Uterus (tissue), 2 donors: ENCODE results near the gene ZCCHC12.

Experiments
- POLR2A ChIP-seq, 2 donors: fragments of 450-650 bp; IDR thresholded peaks; one replicate each; pipeline ENCODE4 v1.6.1; 2016; ENCODE audit warnings: antibody characterized with exemption in 2 of 2, mild to moderate bottlenecking in 1 of 2, moderate library complexity in 1 of 2
- TF ChIP-seq, protein P1 (sequence below), 4 experiments: fragments of 200-600 bp in 2 of 4; fragments of 450-650 bp in 2 of 4; sonication (generic) in 2 of 4; IDR thresholded peaks; one replicate each; pipeline ENCODE4 v1.5.1; 2016 to 2019; ENCODE audit warnings: antibody characterized with exemption in 4 of 4, mild to moderate bottlenecking in 2 of 4, moderate library complexity in 1 of 4

DNA sequence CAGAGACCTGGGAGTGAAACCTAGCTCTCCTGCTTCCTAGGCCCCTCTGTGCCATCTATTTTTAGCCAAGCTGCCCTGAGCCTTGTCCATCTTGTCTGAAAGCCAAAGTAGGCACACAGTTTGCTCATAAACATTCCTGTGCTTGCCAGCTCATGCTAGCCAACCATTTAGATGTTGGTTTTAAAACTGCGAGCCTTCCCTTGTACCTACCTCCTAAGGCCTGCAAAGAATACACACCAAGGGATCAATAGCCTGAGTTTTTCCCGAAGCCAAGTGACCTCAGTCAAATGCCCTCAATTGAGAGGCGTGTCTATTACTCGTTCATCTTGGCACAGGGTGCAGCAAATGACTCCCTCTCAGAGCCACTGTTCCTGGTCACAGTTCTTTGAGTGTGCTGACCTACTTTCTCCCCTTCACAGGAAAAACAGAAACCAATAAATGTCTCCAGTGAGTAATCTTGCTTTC lies 48.5 kb downstream of the ZCCHC12 start:
- TF ChIP-seq POLR2A (IDR thresholded peaks at IDR 0.05), result no peak
- TF ChIP-seq, protein P1, sequence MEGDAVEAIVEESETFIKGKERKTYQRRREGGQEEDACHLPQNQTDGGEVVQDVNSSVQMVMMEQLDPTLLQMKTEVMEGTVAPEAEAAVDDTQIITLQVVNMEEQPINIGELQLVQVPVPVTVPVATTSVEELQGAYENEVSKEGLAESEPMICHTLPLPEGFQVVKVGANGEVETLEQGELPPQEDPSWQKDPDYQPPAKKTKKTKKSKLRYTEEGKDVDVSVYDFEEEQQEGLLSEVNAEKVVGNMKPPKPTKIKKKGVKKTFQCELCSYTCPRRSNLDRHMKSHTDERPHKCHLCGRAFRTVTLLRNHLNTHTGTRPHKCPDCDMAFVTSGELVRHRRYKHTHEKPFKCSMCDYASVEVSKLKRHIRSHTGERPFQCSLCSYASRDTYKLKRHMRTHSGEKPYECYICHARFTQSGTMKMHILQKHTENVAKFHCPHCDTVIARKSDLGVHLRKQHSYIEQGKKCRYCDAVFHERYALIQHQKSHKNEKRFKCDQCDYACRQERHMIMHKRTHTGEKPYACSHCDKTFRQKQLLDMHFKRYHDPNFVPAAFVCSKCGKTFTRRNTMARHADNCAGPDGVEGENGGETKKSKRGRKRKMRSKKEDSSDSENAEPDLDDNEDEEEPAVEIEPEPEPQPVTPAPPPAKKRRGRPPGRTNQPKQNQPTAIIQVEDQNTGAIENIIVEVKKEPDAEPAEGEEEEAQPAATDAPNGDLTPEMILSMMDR (IDR thresholded peaks at IDR 0.05), result no peak
